IMR-90 (cell line): ENCODE data around the gene MID1IP1. TPM values are rescaled to one million over a fixed set of nuclear protein-coding genes. Genes with fewer than 3 reads are reported as not detected.
A peak's percentile ranks its signal among the peaks of the same experiment; 100 is the strongest.

Experiments
- ATAC-seq: fragments of 200-7000 bp; cut with Tn5 transposase; 2 replicates; pipeline ENCODE4 v1.9.1; 2020; ENCODE audit warnings: low read depth, mild to moderate bottlenecking, moderate library complexity
- BruUV-seq: library from RNA; stranded (reverse); fragments of 400-500 nt; replicated peaks from 2 replicates; lab custom pipeline; 2021; lab: Mats Ljungman, UMichigan
- CTCF ChIA-PET: fragments of 300-600 bp; formaldehyde crosslinking; extraction: SDS; loops from one replicate; lab custom pipeline; 2021; ENCODE audit warnings: antibody characterized with exemption; lab: Yijun Ruan, JAX
- POLR2A ChIA-PET: fragments of 300-600 bp; sonication (Branson Sonifier 250); formaldehyde crosslinking; loops from one replicate; lab custom pipeline; 2022; ENCODE audit warnings: antibody characterized with exemption; ENCODE audit not compliant: unreplicated experiment; lab: Charles Lee
- DNase-seq: peaks from one replicate; pipeline ENCODE4 v3.0.0; 2013
- H2AFZ ChIP-seq: replicated peaks from 2 replicates; pipeline ENCODE3; 2013; ENCODE audit warnings: low read length, mild to moderate bottlenecking; ENCODE audit not compliant: poor library complexity
- H2AK5ac ChIP-seq: 2 replicates; pipeline ENCODE4 v1.6.1; 2013; ENCODE audit warnings: low read depth, low read length, inconsistent platforms
- H2AK9ac ChIP-seq: replicated peaks from 2 replicates; pipeline ENCODE3; 2013; ENCODE audit warnings: mild to moderate bottlenecking, low read depth, low read length, moderate library complexity; ENCODE audit not compliant: poor library complexity
- H2BK120ac ChIP-seq: 2 replicates; pipeline ENCODE4 v1.6.1; 2013; ENCODE audit warnings: low read depth, low read length, inconsistent platforms
- H2BK15ac ChIP-seq: 3 replicates; pipeline ENCODE4 v1.6.1; 2013; ENCODE audit warnings: low read depth, low read length, inconsistent platforms
- H2BK20ac ChIP-seq: 2 replicates; pipeline ENCODE4 v1.6.1; 2013; ENCODE audit warnings: low read depth, mild to moderate bottlenecking, inconsistent platforms, low read length, moderate library complexity
- H2BK5ac ChIP-seq: 2 replicates; pipeline ENCODE4 v1.6.1; 2013; ENCODE audit warnings: mild to moderate bottlenecking, low read depth, low read length, inconsistent platforms; ENCODE audit not compliant: poor library complexity, severe bottlenecking
- H3K14ac ChIP-seq: replicated peaks from 2 replicates; pipeline ENCODE4 v1.6.1; 2013; ENCODE audit warnings: low read depth, low read length, inconsistent platforms
- H3K18ac ChIP-seq: 2 replicates; pipeline ENCODE4 v1.6.1; 2013; ENCODE audit warnings: low read depth, low read length, control low read depth
- H3K23ac ChIP-seq: 2 replicates; pipeline ENCODE4 v1.6.1; 2013; ENCODE audit warnings: low read depth, low read length, inconsistent platforms
- H3K27ac ChIP-seq: 2 replicates; pipeline ENCODE4 v1.5.1; 2013; ENCODE audit warnings: mild to moderate bottlenecking, control low read depth, low read length; ENCODE audit not compliant: insufficient read depth
- H3K27me3 ChIP-seq: 2 replicates; pipeline ENCODE4 v1.6.1; 2013; ENCODE audit warnings: low read length; ENCODE audit not compliant: control insufficient read depth, insufficient read depth
- H3K36me3 ChIP-seq: 2 replicates; pipeline ENCODE4 v1.6.1; 2013; ENCODE audit warnings: low read length, mixed read lengths; ENCODE audit not compliant: control insufficient read depth, insufficient read depth
- H3K4ac ChIP-seq: 2 replicates; pipeline ENCODE4 v1.6.1; 2013; ENCODE audit warnings: low read depth, low read length, inconsistent platforms
- H3K4me1 ChIP-seq: 2 replicates; pipeline ENCODE4 v1.6.1; 2013; ENCODE audit warnings: low read length, mixed read lengths; ENCODE audit not compliant: control insufficient read depth, insufficient read depth
- H3K4me2 ChIP-seq: 2 replicates; pipeline ENCODE4 v1.6.1; 2013; ENCODE audit warnings: low read depth, mild to moderate bottlenecking, control low read depth, low read length, moderate library complexity
- H3K4me3 ChIP-seq: 2 replicates; pipeline ENCODE4 v1.5.1; 2013; ENCODE audit warnings: low read depth, mild to moderate bottlenecking, control low read depth, low read length, moderate library complexity; ENCODE audit not compliant: insufficient read depth
- H3K56ac ChIP-seq: 2 replicates; pipeline ENCODE4 v1.6.1; 2013; ENCODE audit warnings: low read length, inconsistent platforms; ENCODE audit not compliant: insufficient read depth; ENCODE audit errors: extremely low read depth
- H3K79me1 ChIP-seq, 2 experiments: 2 replicates each; pipeline ENCODE4 v1.6.1; 2013; ENCODE audit warnings: low read length in 2 of 2, inconsistent platforms in 1 of 2, low read depth in 1 of 2
- H3K9ac ChIP-seq: 2 replicates; pipeline ENCODE4 v1.6.1; 2013; ENCODE audit warnings: low read depth, low read length, control low read depth
- H3K9me1 ChIP-seq: 2 replicates; pipeline ENCODE4 v1.6.1; 2013; ENCODE audit warnings: low read length, inconsistent platforms; ENCODE audit not compliant: insufficient read depth
- H3K9me3 ChIP-seq: 2 replicates; pipeline ENCODE4 v1.6.1; 2013; ENCODE audit warnings: low read length; ENCODE audit not compliant: control insufficient read depth, insufficient read depth
- H4K20me1 ChIP-seq: 2 replicates; pipeline ENCODE4 v1.6.1; 2013; ENCODE audit warnings: low read length, inconsistent platforms; ENCODE audit not compliant: insufficient read depth
- H4K5ac ChIP-seq: 2 replicates; pipeline ENCODE4 v1.6.1; 2013; ENCODE audit warnings: mild to moderate bottlenecking, low read depth, low read length, control low read depth
- H4K8ac ChIP-seq, 2 experiments: 2 replicates each; pipeline ENCODE4 v1.6.1; 2013; ENCODE audit warnings: low read depth in 2 of 2, low read length in 2 of 2, control low read depth in 1 of 2, inconsistent platforms in 1 of 2
- H4K91ac ChIP-seq: 2 replicates; pipeline ENCODE4 v1.6.1; 2013; ENCODE audit warnings: low read depth, low read length, inconsistent platforms; ENCODE audit not compliant: insufficient read depth
- BHLHE40 ChIP-seq: fragments of 150-350 bp; IDR thresholded peaks from 2 replicates; pipeline ENCODE4 v1.6.1; 2016; ENCODE audit warnings: mild to moderate bottlenecking, low read depth, low read length
- CEBPB ChIP-seq: IDR thresholded peaks from 2 replicates; pipeline ENCODE4 v1.6.1; 2012; ENCODE audit warnings: low read depth, low read length, improper control_type of control experiment
- CHD1 ChIP-seq: IDR thresholded peaks from 2 replicates; pipeline ENCODE4 v1.6.1; 2012; ENCODE audit warnings: low read depth, low read length, improper control_type of control experiment
- ELK1 ChIP-seq: fragments of 150-350 bp; IDR thresholded peaks from 2 replicates; pipeline ENCODE4 v1.6.1; 2016; ENCODE audit warnings: low read depth, mild to moderate bottlenecking, low read length, moderate library complexity, borderline replicate concordance
- FOS ChIP-seq: fragments of 150-350 bp; IDR thresholded peaks from 2 replicates; pipeline ENCODE4 v1.6.1; 2016; ENCODE audit warnings: low read depth, low read length
- MAFK ChIP-seq: IDR thresholded peaks from 2 replicates; pipeline ENCODE4 v1.6.1; 2012; ENCODE audit warnings: low read depth, low read length, improper control_type of control experiment
- MAZ ChIP-seq: IDR thresholded peaks from 2 replicates; pipeline ENCODE4 v1.6.1; 2012; ENCODE audit warnings: low read depth, mild to moderate bottlenecking, low read length, improper control_type of control experiment, moderate library complexity, borderline replicate concordance
- NFE2L2 ChIP-seq: fragments of 150-350 bp; IDR thresholded peaks from 2 replicates; pipeline ENCODE4 v1.6.1; 2016; ENCODE audit warnings: low read depth, mild to moderate bottlenecking, low read length
- POLR2A ChIP-seq: IDR thresholded peaks from 2 replicates; pipeline ENCODE4 v1.6.1; 2012; ENCODE audit warnings: mild to moderate bottlenecking, low read depth, low read length
- RAD21 ChIP-seq: IDR thresholded peaks from 2 replicates; pipeline ENCODE4 v1.6.1; 2012; ENCODE audit warnings: low read length, improper control_type of control experiment
- RCOR1 ChIP-seq: IDR thresholded peaks from 2 replicates; pipeline ENCODE4 v1.6.1; 2012; ENCODE audit warnings: mild to moderate bottlenecking, low read length, improper control_type of control experiment; ENCODE audit not compliant: insufficient replicate concordance
- RFX5 ChIP-seq: IDR thresholded peaks from 2 replicates; pipeline ENCODE4 v1.8.0; 2012; ENCODE audit warnings: low read depth, mild to moderate bottlenecking, low read length, moderate library complexity
- USF2 ChIP-seq: fragments of 150-350 bp; IDR thresholded peaks from 2 replicates; pipeline ENCODE4 v1.6.1; 2017; ENCODE audit warnings: mild to moderate bottlenecking, antibody characterized with exemption, low read length, low read depth
- WGBS, 2 experiments: methylation state at CpG; one replicate each; pipeline versions ENCODE4 v1.1.5 to v1.1.7; 2013; ENCODE audit warnings: missing lambda C conversion rate in 2 of 2; ENCODE audit not compliant: insufficient read length in 1 of 2; ENCODE audit errors: extremely low coverage in 2 of 2; 5-methylcytosine and 5-hydroxymethylcytosine counted together
- dilution Hi-C: fragments of 300-500 bp; cut with HindIII; formaldehyde crosslinking; loops from one replicate; pipeline ENCODE4 v1.14.3; 2018; ENCODE audit warnings: low sequenced_read_pairs; ENCODE audit not compliant: unreplicated experiment
- in situ Hi-C: fragments of 300-500 bp; cut with MboI; formaldehyde crosslinking; loops from 3 replicates; pipeline ENCODE4 v1.14.3; 2019; ENCODE audit warnings: low sequenced_read_pairs, inconsistent platforms, mixed read lengths
- intact Hi-C: fragments of 100-400 bp; cut with micrococcal nuclease; formaldehyde crosslinking; loops from 2 replicates; pipeline ENCODE4 v1.10.0; 2022
- polyA plus RNA-seq, 3 experiments: library from polyadenylated mRNA; depleted of rRNA; stranded (reverse); fragments of >200 nt; gene quantifications; 2 replicates each; pipeline ENCODE4 v1.2.3, GENCODE V29; 2012; ENCODE audit warnings: low replicate concordance in 1 of 3
- total RNA-seq: library from RNA; depleted of rRNA; stranded (reverse); fragments of >200 nt; gene quantifications from 2 replicates; pipeline ENCODE4 v1.2.3, GENCODE V29; 2012
- TF ChIP-seq, protein P1 (sequence below): conservative IDR thresholded peaks from 2 replicates; pipeline ENCODE4 v1.5.1; 2012; ENCODE audit warnings: mild to moderate bottlenecking, low read depth, low read length, improper control_type of control experiment

MID1IP1 gene
- total and polyA plus RNA-seq, 2 of the 4 experiments (the other 2 are of a cell fraction) = 14.5 to 31.3 TPM

GRCh38 chrX:38804682-38805431 lies 3.6 kb downstream of the MID1IP1 start:
- DNase-seq = no peak
- peak overlapping the region; percentile 85 for H2AFZ ChIP-seq
- ATAC-seq = peak; percentile 3
- peaks cover 3% of the 10 kb centered on the region; the same call in 1 of the 2 replicates for H3K4me1 ChIP-seq
- peak overlapping the region; percentile 84 for H2AK9ac ChIP-seq
- H3K9me3 ChIP-seq = no peaks in the 10 kb centered on the region
- H3K4me3 ChIP-seq = peak overlapping the region; percentile 91
- H3K4me2 ChIP-seq = peak overlapping the region; percentile 89
- dilution Hi-C loops = no loop called here
- POLR2A ChIA-PET = interaction anchor here (0.7 to 1.7 kb wide), 2 partner anchors 12 to 330 kb away, joined by 6 to 9 read pairs; no protein-coding TSS in a partner anchor
- peak overlapping the region; percentile 90 for H4K5ac ChIP-seq
- in situ Hi-C loops = no loop called here
- peak overlapping the region; percentile 69 to 83 for H4K8ac ChIP-seq
- no peaks in the 10 kb centered on the region for H3K9me1 ChIP-seq
- H2BK15ac ChIP-seq = peak overlapping the region; percentile 66; the same call in 2 of the 3 replicates
- H3K18ac ChIP-seq = peak overlapping the region; percentile 93
- peaks cover 0 to 5% of the 10 kb centered on the region in 2 experiments; a peak in 2 of 4 replicates for H3K79me1 ChIP-seq
- peak overlapping the region; percentile 95 for H3K23ac ChIP-seq
- peak overlapping the region; percentile 97 for H3K4ac ChIP-seq
- H2BK20ac ChIP-seq = no peak overlapping the region
- H3K27ac ChIP-seq = peak overlapping the region; percentile 96
- peak overlapping the region; percentile 96 for H3K9ac ChIP-seq
- CTCF ChIA-PET = no interaction called here
- peak overlapping the region; percentile 86 for H3K14ac ChIP-seq
- H3K36me3 ChIP-seq = peaks cover 4% of the 10 kb centered on the region; the same call in 1 of the 2 replicates
- no peaks in the 10 kb centered on the region for H3K27me3 ChIP-seq
- H2BK5ac ChIP-seq = peak overlapping the region; percentile 82
- WGBS, 2 experiments = 40% methylated on average over 41 of the region's 66 CpGs; no CpG with 5 or more reads in 1 of the 2 experiments
- H4K91ac ChIP-seq = peak overlapping the region; percentile 89
- no peaks in the 10 kb centered on the region for H4K20me1 ChIP-seq
- H2AK5ac ChIP-seq = peak overlapping the region; percentile 97
- peak overlapping the region; percentile 66 for H3K56ac ChIP-seq
- peak overlapping the region; percentile 58 for H2BK120ac ChIP-seq
- intact Hi-C loops = loop anchor here (2.0 to 5.0 kb wide), 2 partner anchors 180 to 1282 kb away; no protein-coding TSS in a partner anchor
- BruUV-seq = TSS peak; percentile 63
- TF ChIP-seq CHD1 (no peak), BHLHE40 (no peak), RCOR1 (no peak), RFX5 (no peak), FOS (no peak), USF2 (no peak), POLR2A (no peak), ELK1 (no peak), MAFK (no peak), RAD21 (no peak), NFE2L2 (no peak), CEBPB (no peak), MAZ (no peak)
- TF ChIP-seq, protein P1, sequence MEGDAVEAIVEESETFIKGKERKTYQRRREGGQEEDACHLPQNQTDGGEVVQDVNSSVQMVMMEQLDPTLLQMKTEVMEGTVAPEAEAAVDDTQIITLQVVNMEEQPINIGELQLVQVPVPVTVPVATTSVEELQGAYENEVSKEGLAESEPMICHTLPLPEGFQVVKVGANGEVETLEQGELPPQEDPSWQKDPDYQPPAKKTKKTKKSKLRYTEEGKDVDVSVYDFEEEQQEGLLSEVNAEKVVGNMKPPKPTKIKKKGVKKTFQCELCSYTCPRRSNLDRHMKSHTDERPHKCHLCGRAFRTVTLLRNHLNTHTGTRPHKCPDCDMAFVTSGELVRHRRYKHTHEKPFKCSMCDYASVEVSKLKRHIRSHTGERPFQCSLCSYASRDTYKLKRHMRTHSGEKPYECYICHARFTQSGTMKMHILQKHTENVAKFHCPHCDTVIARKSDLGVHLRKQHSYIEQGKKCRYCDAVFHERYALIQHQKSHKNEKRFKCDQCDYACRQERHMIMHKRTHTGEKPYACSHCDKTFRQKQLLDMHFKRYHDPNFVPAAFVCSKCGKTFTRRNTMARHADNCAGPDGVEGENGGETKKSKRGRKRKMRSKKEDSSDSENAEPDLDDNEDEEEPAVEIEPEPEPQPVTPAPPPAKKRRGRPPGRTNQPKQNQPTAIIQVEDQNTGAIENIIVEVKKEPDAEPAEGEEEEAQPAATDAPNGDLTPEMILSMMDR = no peak
